Neural crest cell (in vitro differentiated cells): ENCODE measurements around the gene FAIM. TPM values are rescaled to one million over a fixed set of nuclear protein-coding genes. Genes with fewer than 3 reads are reported as not detected.
A peak's percentile ranks its signal among the peaks of the same experiment; 100 is the strongest.
"Not testable (repeated sequence)": the region's sequence is repeated elsewhere in the genome, so short reads cannot be mapped to it uniquely, and the experiment has no call there.

Experiments used
- DNase-seq: peaks from one replicate; pipeline ENCODE4 v3.0.0; 2021; ENCODE audit warnings: low read depth, mixed read lengths, low spot score
- H3K27ac Mint-ChIP-seq: one replicate; pipeline ENCODE4 v1.8.0; 2021; ENCODE audit warnings: mild to moderate bottlenecking, mixed read lengths; ENCODE audit not compliant: unreplicated experiment
- H3K27me3 Mint-ChIP-seq: 2 replicates; pipeline ENCODE4 v1.8.0; 2021; ENCODE audit warnings: low read depth, mild to moderate bottlenecking, mixed read lengths
- H3K36me3 Mint-ChIP-seq: 2 replicates; pipeline ENCODE4 v1.8.0; 2021; ENCODE audit warnings: low read depth, mild to moderate bottlenecking, mixed read lengths
- H3K4me1 Mint-ChIP-seq: 2 replicates; pipeline ENCODE4 v1.8.0; 2021; ENCODE audit warnings: mixed read lengths
- H3K4me3 Mint-ChIP-seq: one replicate; pipeline ENCODE4 v1.8.0; 2021; ENCODE audit warnings: mild to moderate bottlenecking, mixed read lengths
- H3K9me3 Mint-ChIP-seq: 2 replicates; pipeline ENCODE4 v1.8.0; 2021; ENCODE audit warnings: mixed read lengths
- total RNA-seq: library from RNA; stranded (reverse); gene quantifications from 2 replicates; pipeline ENCODE4 v1.2.1, GENCODE V29; 2021
- TF ChIP-seq, protein P1 (sequence below): fragments of 200-600 bp; sonication (generic); conservative IDR thresholded peaks from 2 replicates; pipeline ENCODE4 v1.5.0; 2021; ENCODE audit warnings: antibody characterized with exemption, mild to moderate bottlenecking

The FAIM gene
- total RNA-seq, 1 donor from 2014 or later, result 10.0 TPM

- Mint-ChIP-seq H3K9me3 (peaks cover 6% of the 10 kb centered on the region), H3K4me1 (peaks cover 40% of the 10 kb centered on the region), H3K27ac (peak overlapping the region; percentile 44), H3K36me3 (peaks cover 32% of the 10 kb centered on the region), H3K4me3 (peak overlapping the region; percentile 31), H3K27me3 (no peaks in the 10 kb centered on the region)
- TF ChIP-seq, protein P1, sequence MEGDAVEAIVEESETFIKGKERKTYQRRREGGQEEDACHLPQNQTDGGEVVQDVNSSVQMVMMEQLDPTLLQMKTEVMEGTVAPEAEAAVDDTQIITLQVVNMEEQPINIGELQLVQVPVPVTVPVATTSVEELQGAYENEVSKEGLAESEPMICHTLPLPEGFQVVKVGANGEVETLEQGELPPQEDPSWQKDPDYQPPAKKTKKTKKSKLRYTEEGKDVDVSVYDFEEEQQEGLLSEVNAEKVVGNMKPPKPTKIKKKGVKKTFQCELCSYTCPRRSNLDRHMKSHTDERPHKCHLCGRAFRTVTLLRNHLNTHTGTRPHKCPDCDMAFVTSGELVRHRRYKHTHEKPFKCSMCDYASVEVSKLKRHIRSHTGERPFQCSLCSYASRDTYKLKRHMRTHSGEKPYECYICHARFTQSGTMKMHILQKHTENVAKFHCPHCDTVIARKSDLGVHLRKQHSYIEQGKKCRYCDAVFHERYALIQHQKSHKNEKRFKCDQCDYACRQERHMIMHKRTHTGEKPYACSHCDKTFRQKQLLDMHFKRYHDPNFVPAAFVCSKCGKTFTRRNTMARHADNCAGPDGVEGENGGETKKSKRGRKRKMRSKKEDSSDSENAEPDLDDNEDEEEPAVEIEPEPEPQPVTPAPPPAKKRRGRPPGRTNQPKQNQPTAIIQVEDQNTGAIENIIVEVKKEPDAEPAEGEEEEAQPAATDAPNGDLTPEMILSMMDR, result no peak
- DNase-seq, result no peak
Measured at GRCh38 chr3:138673641-138674530, 65.3 kb downstream of the FAIM start.

- Mint-ChIP-seq H3K36me3 (peaks cover 32% of the 10 kb centered on the region), H3K27me3 (no peaks in the 10 kb centered on the region), H3K9me3 (peaks cover 6% of the 10 kb centered on the region), H3K4me3 (no peak overlapping the region), H3K4me1 (peaks cover 29% of the 10 kb centered on the region), H3K27ac (no peak overlapping the region)
- TF ChIP-seq, protein P1, result no peak
- no peak for DNase-seq
Measured at GRCh38 chr3:138675393-138675792, 66.8 kb downstream of the FAIM start.

DNA sequence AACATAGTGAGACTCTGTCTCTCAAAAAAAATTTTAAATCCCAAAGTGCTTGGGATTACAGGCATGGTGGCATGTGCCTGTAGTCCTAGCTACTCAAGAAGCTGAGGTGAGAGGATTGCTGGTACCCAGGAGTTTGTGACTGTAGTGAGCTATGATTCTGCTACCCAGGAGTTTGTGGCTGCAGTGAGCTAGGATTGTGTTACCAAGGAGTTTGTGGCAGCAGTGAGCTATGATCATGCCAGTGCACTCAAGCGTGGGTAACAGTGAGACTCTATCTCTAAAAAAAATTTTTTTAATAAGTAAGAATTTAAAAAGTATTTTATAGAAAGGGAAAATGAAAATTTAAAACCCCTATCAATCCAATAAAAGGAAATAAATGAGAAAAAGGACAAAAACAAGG lies 69.5 kb downstream of the FAIM start:
- Mint-ChIP-seq H3K4me3 (no peak overlapping the region), H3K9me3 (peaks cover 6% of the 10 kb centered on the region), H3K4me1 (peaks cover 13% of the 10 kb centered on the region), H3K27me3 (no peaks in the 10 kb centered on the region), H3K36me3 (peaks cover 33% of the 10 kb centered on the region), H3K27ac (no peak overlapping the region)
- DNase-seq, result no peak
- TF ChIP-seq, protein P1, result no peak

- Mint-ChIP-seq H3K36me3 (peaks cover 27% of the 10 kb centered on the region), H3K4me1 (peaks cover 4% of the 10 kb centered on the region)
Measured at GRCh38 chr3:138678874-138679392, 70.4 kb downstream of the FAIM start.

GRCh38 chr3:138680974-138681373 lies 72.4 kb downstream of the FAIM start:
- H3K27me3 Mint-ChIP-seq, H3K4me3 Mint-ChIP-seq, H3K9me3 Mint-ChIP-seq, H3K27ac Mint-ChIP-seq, DNase-seq, H3K4me1 Mint-ChIP-seq: not testable (repeated sequence)
- peaks cover 11% of the 10 kb centered on the region for H3K36me3 Mint-ChIP-seq

More at GRCh38 chr3:138678874-138679392, 70.4 kb downstream of the FAIM start:
- Mint-ChIP-seq H3K4me3 (no peak overlapping the region), H3K27ac (no peak overlapping the region), H3K9me3 (peaks cover 6% of the 10 kb centered on the region), H3K27me3 (no peaks in the 10 kb centered on the region)
- TF ChIP-seq, protein P1, result no peak
- DNase-seq, result no peak
